ENCODE data around the gene ANAPC10. TPM values are rescaled to one million over a fixed set of nuclear protein-coding genes. Genes with fewer than 3 reads are reported as not detected.

ANAPC10 gene, protein sequence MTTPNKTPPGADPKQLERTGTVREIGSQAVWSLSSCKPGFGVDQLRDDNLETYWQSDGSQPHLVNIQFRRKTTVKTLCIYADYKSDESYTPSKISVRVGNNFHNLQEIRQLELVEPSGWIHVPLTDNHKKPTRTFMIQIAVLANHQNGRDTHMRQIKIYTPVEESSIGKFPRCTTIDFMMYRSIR
- 10 to 100 TPM; 21.0 to 33.3 TPM for total RNA-seq

DNA sequence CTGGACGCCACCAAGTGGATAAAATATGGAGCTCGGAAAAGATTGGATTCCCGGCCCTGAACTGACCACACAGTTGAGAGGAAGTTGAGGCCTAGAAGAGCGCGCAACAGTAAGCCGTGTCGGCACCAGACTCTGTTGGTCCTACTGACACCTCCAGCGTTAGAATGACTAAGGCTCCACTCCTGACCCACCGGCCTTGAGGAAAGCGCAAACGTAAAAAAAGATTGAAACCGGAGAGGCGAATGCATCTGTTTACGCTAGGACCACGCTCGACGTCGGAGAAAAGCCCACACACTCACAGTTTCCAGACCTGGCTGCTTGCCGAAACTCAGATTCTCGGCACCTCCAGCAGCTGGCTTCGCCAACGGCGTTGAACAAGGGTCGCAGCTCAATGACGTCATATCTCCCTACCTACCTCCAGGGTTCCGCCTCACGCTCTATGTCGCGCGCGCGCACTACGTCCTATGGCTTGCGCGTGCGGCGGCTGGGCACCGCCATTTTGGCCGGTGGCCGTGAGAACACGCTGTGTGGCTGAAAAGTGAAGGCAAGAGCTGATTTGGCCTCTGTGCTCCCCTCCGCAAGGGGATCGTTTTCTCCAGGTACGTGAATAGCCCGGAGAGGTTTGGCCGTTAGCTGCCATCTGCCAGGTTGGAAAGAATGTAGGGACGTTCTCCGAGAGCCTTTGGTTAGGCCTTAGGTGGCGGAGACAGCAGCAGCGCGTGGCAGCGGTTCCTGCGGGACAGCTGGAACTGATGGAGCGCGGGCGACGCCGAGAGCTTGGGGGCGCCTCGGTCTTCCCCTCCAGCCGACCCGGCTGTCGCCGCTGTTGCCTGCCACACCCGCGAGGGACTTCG, at the start of gene ANAPC10, which contains the start of gene ABCE1:
ANAPC10 (minus strand) TSS at position 376 of the 854 bp plus-strand sequence. CDS start 2,097 bp downstream, outside the sequence.
ABCE1 (plus strand) TSS at position 491 of the 854 bp plus-strand sequence. CDS start 6,102 bp downstream, outside the sequence.

Other genes with a start within 250 kb of the ANAPC10 start
- 100 to 1,000 TPM; 141 to 178 TPM for gene ABCE1, start 115 bp upstream of the ANAPC10 start, total RNA-seq
- 10 to 100 TPM; 28.2 to 33.3 TPM for gene OTUD4, start 82.4 kb upstream of the ANAPC10 start, total RNA-seq

All from melanocyte of skin (primary cell).